ENCODE data around the gene INPP4B.
"Not testable (repeated sequence)": the region's sequence is repeated elsewhere in the genome, so short reads cannot be mapped to it uniquely, and the experiment has no call there.

INPP4B gene

DNA sequence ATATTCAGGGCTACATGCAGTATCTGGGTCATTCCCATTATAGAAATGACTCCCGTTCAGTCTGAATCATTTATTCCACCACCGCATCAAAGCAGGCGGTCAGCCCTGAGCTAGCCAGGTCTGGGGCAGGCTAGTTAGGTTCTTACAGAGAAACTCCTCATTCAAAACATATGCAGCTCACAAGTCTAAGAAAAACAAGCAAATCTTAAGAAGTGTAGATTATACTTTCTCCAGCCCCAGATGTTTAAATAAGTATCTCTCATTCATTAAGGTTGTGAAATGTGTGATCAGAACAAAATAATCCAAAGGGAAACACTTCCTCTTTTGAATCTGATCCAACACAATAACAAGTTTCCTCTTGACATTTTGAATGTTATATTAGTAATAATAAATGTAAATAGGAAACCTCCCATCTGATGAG lies 441.9 kb downstream of the INPP4B start:
- H4K20me1 ChIP-seq (ENCODE audit: insufficient read depth, low read length), result no peaks in the 10 kb centered on the region
- no peak overlapping the region for H2AFZ ChIP-seq (ENCODE audit: low read depth, low read length)
- no peaks in the 10 kb centered on the region for H3K36me3 ChIP-seq (replicated peaks; ENCODE audit: low read depth, low read length)
- no peak overlapping the region for H3K27ac ChIP-seq (ENCODE audit: low read length)
- no peaks in the 10 kb centered on the region for H3K27me3 ChIP-seq (ENCODE audit: low read depth, low read length)
- TF ChIP-seq EZH2phosphoT487 (IDR thresholded peaks at IDR 0.05; ENCODE audit: low read depth), result no peak
- TF ChIP-seq, protein P1, sequence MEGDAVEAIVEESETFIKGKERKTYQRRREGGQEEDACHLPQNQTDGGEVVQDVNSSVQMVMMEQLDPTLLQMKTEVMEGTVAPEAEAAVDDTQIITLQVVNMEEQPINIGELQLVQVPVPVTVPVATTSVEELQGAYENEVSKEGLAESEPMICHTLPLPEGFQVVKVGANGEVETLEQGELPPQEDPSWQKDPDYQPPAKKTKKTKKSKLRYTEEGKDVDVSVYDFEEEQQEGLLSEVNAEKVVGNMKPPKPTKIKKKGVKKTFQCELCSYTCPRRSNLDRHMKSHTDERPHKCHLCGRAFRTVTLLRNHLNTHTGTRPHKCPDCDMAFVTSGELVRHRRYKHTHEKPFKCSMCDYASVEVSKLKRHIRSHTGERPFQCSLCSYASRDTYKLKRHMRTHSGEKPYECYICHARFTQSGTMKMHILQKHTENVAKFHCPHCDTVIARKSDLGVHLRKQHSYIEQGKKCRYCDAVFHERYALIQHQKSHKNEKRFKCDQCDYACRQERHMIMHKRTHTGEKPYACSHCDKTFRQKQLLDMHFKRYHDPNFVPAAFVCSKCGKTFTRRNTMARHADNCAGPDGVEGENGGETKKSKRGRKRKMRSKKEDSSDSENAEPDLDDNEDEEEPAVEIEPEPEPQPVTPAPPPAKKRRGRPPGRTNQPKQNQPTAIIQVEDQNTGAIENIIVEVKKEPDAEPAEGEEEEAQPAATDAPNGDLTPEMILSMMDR (IDR thresholded peaks at IDR 0.05; ENCODE audit: low read depth, low read length), result no peak
- no peaks in the 10 kb centered on the region for H3K9me3 ChIP-seq (ENCODE audit: insufficient read depth, low read length)
- H3K79me2 ChIP-seq (ENCODE audit: low read length), result no peaks in the 10 kb centered on the region
- peak overlapping the region; percentile 61; the same call in 1 of the 2 replicates for H3K9ac ChIP-seq (ENCODE audit: low read length)
- peak overlapping the region; percentile 81 for H3K4me3 ChIP-seq (ENCODE audit: low read length)
- H3K4me1 ChIP-seq (ENCODE audit: low read length), result peaks cover 32% of the 10 kb centered on the region
- peak overlapping the region; percentile 77 for H3K4me2 ChIP-seq (ENCODE audit: low read length)

DNA sequence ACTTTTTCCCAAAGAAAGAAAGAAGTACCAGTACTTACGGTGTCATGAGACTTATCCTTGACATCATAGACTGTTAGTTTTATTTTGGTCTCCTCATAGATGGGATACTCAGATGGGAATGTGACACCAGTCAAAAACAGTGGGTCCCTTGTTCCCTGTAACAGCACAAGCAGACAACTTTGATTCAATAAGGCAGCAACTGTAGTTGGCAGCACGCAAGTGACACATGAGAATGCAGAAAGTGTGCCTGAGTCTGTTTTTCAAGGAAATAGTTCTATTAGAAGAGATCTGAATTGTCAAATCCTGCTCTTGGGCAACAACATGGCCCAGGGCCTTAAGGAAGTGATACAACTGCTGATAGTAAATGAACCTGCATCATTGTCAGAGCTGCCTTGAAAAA lies 443.2 kb downstream of the INPP4B start:
- no peaks in the 10 kb centered on the region for H3K27me3 ChIP-seq (ENCODE audit: low read depth, low read length)
- no peak overlapping the region for H3K4me3 ChIP-seq (ENCODE audit: low read length)
- no peak overlapping the region for H3K9ac ChIP-seq (ENCODE audit: low read length)
- TF ChIP-seq, protein P1 (IDR thresholded peaks at IDR 0.05; ENCODE audit: low read depth, low read length), result no peak
- no peak for TF ChIP-seq EZH2phosphoT487 (IDR thresholded peaks at IDR 0.05; ENCODE audit: low read depth)
- no peaks in the 10 kb centered on the region for H3K79me2 ChIP-seq (ENCODE audit: low read length)
- no peak overlapping the region for H3K4me2 ChIP-seq (ENCODE audit: low read length)
- no peaks in the 10 kb centered on the region for H3K9me3 ChIP-seq (ENCODE audit: insufficient read depth, low read length)
- no peak overlapping the region for H2AFZ ChIP-seq (ENCODE audit: low read depth, low read length)
- H3K4me1 ChIP-seq (ENCODE audit: low read length), result peaks cover 32% of the 10 kb centered on the region
- no peaks in the 10 kb centered on the region for H4K20me1 ChIP-seq (ENCODE audit: insufficient read depth, low read length)
- H3K36me3 ChIP-seq (replicated peaks; ENCODE audit: low read depth, low read length), result no peaks in the 10 kb centered on the region
- H3K27ac ChIP-seq (ENCODE audit: low read length), result no peak overlapping the region

DNA sequence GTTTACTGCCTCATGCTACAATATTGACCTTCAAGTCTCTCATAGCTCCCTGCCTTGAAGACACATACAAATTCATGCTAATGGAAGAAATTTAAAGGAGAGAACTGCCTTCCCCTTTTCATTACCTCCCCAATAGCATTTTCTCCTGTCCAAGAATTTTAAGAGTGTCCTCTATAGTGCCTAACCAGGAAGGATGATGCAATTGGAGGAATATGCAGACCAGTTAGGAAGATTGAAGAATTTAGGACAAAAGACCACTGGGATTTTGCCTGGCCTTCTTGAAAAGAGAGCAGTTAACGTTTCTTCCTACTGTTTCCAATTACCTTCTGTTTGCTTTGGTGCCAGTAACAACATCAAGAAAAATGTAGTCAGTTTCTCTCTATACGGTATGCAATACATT lies 443.9 kb downstream of the INPP4B start:
- Histone ChIP-seq H3K4me1 (ENCODE audit: low read length) (peaks cover 29% of the 10 kb centered on the region), H3K79me2 (ENCODE audit: low read length) (no peaks in the 10 kb centered on the region), H3K36me3 (replicated peaks; ENCODE audit: low read depth, low read length) (no peaks in the 10 kb centered on the region), H3K27me3 (ENCODE audit: low read depth, low read length) (no peaks in the 10 kb centered on the region), H2AFZ (ENCODE audit: low read depth, low read length) (no peak overlapping the region), H4K20me1 (ENCODE audit: insufficient read depth, low read length) (no peaks in the 10 kb centered on the region), H3K4me2 (ENCODE audit: low read length) (no peak overlapping the region), H3K4me3 (ENCODE audit: low read length) (no peak overlapping the region), H3K9me3 (ENCODE audit: insufficient read depth, low read length) (no peaks in the 10 kb centered on the region), H3K27ac (ENCODE audit: low read length) (no peak overlapping the region), H3K9ac (ENCODE audit: low read length) (no peak overlapping the region)
- TF ChIP-seq EZH2phosphoT487 (IDR thresholded peaks at IDR 0.05; ENCODE audit: low read depth), result no peak

DNA sequence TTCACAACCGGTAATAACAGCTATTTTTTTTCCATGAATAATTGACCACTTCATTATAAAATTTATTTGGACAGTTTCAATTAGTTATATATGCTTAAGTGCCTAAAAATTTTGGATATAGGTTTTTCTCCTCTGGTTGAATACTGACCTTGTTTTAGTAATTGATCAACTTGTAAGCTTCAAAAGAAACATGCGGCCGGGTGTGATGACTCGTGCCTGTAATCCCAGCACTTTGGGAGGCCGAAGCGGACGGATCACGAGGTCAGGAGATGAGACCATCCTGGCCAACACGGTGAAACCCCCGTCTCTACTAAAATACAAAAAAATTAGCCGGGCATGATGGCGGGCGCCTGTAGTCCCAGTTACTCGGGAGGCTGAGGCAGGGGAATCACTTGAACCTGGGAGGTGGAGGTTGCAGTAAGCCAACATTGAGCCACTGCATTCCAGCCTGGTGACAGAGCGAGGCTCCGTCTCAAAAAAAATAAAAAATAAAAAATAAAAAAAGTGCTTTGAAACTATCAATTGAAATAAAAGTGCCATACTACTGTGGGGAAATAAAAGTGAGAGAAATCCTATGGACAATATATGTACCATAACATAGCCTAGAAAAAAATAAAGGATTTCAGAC lies 448.6 kb downstream of the INPP4B start:
- not testable (repeated sequence) for H3K36me3 ChIP-seq (replicated peaks; ENCODE audit: low read depth, low read length); H3K9me3 ChIP-seq (ENCODE audit: insufficient read depth, low read length); H3K9ac ChIP-seq (ENCODE audit: low read length); H3K4me2 ChIP-seq (ENCODE audit: low read length); H3K27me3 ChIP-seq (ENCODE audit: low read depth, low read length); H2AFZ ChIP-seq (ENCODE audit: low read depth, low read length); H3K27ac ChIP-seq (ENCODE audit: low read length); H4K20me1 ChIP-seq (ENCODE audit: insufficient read depth, low read length); H3K4me3 ChIP-seq (ENCODE audit: low read length); H3K79me2 ChIP-seq (ENCODE audit: low read length); H3K4me1 ChIP-seq (ENCODE audit: low read length)

DNA sequence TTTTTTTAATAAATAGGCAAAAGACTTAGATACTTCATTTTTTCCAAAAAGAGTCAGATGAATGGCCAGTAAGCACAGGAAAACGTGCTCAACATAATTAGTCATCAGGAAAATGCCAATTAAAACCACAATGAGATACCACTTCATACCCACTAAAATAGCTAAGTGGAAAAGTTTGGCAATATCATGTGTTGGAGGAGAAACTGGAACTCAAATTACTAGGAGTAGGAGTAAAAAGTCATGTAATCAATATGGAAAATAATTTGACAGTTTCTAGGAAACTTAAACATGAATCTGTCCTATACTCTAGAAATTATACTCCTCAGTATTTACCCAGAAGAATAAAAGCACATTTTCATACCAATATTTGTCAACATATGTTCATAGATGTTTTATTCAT lies 449.8 kb downstream of the INPP4B start:
- no peaks in the 10 kb centered on the region for H3K79me2 ChIP-seq (ENCODE audit: low read length)
- H3K27ac ChIP-seq (ENCODE audit: low read length), result no peak overlapping the region

More for the DNA sequence above, 449.8 kb downstream of the INPP4B start:
- Histone ChIP-seq H3K9ac (ENCODE audit: low read length) (no peak overlapping the region), H4K20me1 (ENCODE audit: insufficient read depth, low read length) (no peaks in the 10 kb centered on the region), H3K36me3 (replicated peaks; ENCODE audit: low read depth, low read length) (no peaks in the 10 kb centered on the region), H3K27me3 (ENCODE audit: low read depth, low read length) (no peaks in the 10 kb centered on the region), H2AFZ (ENCODE audit: low read depth, low read length) (no peak overlapping the region), H3K9me3 (ENCODE audit: insufficient read depth, low read length) (no peaks in the 10 kb centered on the region), H3K4me2 (ENCODE audit: low read length) (no peak overlapping the region), H3K4me1 (ENCODE audit: low read length) (no peaks in the 10 kb centered on the region), H3K4me3 (ENCODE audit: low read length) (no peak overlapping the region)
- TF ChIP-seq, protein P1 (IDR thresholded peaks at IDR 0.05; ENCODE audit: low read depth, low read length), result no peak
- no peak for TF ChIP-seq EZH2phosphoT487 (IDR thresholded peaks at IDR 0.05; ENCODE audit: low read depth)
